Endothelial cell of umbilical vein (primary cell): Measurements from ENCODE around the gene CCDC34. TPM values are rescaled to one million over a fixed set of nuclear protein-coding genes. Genes with fewer than 3 reads are reported as not detected.

Experiments used
- BruUV-seq: library from RNA; stranded (reverse); fragments of 400-500 nt; replicated peaks from 2 replicates; lab custom pipeline; 2021; lab: Mats Ljungman, UMichigan
- CTCF ChIA-PET: fragments of 300-600, 350-600 bp; sonication (Branson Sonifier 250); formaldehyde crosslinking; loops from one replicate; lab custom pipeline; 2021; ENCODE audit warnings: antibody characterized with exemption, inconsistent platforms; lab: Charles Lee
- POLR2A ChIA-PET: fragments of 300-600, 350-600 bp; sonication (Branson Sonifier 250); formaldehyde crosslinking; loops from one replicate; lab custom pipeline; 2021; ENCODE audit warnings: antibody characterized with exemption, inconsistent platforms; lab: Charles Lee
- DNase-seq: peaks from one replicate; pipeline ENCODE4 v3.0.0-alpha.2; 2011; ENCODE audit warnings: low read depth, low spot score
- FAIRE-seq: peaks from 2 replicates; lab custom pipeline; 2011; peaks lifted over from hg19 to GRCh38; lab: Jason Lieb, UNC
- H2AFZ ChIP-seq: 2 replicates; pipeline ENCODE4 v1.6.0; 2012; ENCODE audit warnings: low read depth, low read length, control low read depth, inconsistent platforms
- H3K27ac ChIP-seq: 2 replicates; pipeline ENCODE4 v1.5.1; 2011; ENCODE audit warnings: low read depth, mild to moderate bottlenecking, control low read depth, low read length, moderate library complexity; ENCODE audit not compliant: insufficient read depth
- H3K27me3 ChIP-seq, 2 experiments: 2 replicates each; pipeline versions ENCODE4 v1.6.0 to v1.6.1; 2011; ENCODE audit warnings: low read length in 2 of 2, mixed read lengths in 1 of 2; ENCODE audit not compliant: control insufficient read depth in 2 of 2, insufficient read depth in 2 of 2
- H3K36me3 ChIP-seq, 2 experiments: 2 replicates in 1 of 2; 3 replicates in 1 of 2; pipeline ENCODE4 v1.5.1; 2011; ENCODE audit warnings: low read length in 2 of 2, mild to moderate bottlenecking in 1 of 2, moderate library complexity in 1 of 2; ENCODE audit not compliant: control insufficient read depth in 2 of 2, insufficient read depth in 2 of 2; ENCODE audit errors: extremely low read depth in 1 of 2
- H3K4me1 ChIP-seq: 3 replicates; pipeline ENCODE4 v1.5.1; 2011; ENCODE audit warnings: mild to moderate bottlenecking, low read length; ENCODE audit not compliant: control insufficient read depth, insufficient read depth; ENCODE audit errors: extremely low read depth
- H3K4me2 ChIP-seq: 2 replicates; pipeline ENCODE4 v1.6.1; 2011; ENCODE audit warnings: low read length, control low read depth, mixed read lengths; ENCODE audit not compliant: insufficient read depth
- H3K4me3 ChIP-seq, 3 experiments: fragments of 200-600 bp in 1 of 3; sonication (generic), shearing (Covaris generic) in 1 of 3; replicated peaks in 1 of 3; 2 replicates each; pipeline ENCODE4 v1.5.1; 2011 to 2016; ENCODE audit warnings: control low read depth in 3 of 3, low read length in 3 of 3, mild to moderate bottlenecking in 2 of 3, inconsistent platforms in 1 of 3, low read depth in 1 of 3, moderate library complexity in 1 of 3; ENCODE audit not compliant: insufficient read depth in 1 of 3
- H3K79me2 ChIP-seq: 2 replicates; pipeline ENCODE4 v1.6.0; 2012; ENCODE audit warnings: low read length, inconsistent platforms; ENCODE audit not compliant: control insufficient read depth, insufficient read depth
- H3K9ac ChIP-seq: replicated peaks from 2 replicates; pipeline ENCODE3; 2011; ENCODE audit warnings: low read length, control low read depth; ENCODE audit not compliant: insufficient read depth; ENCODE audit errors: extremely low read depth
- H3K9me1 ChIP-seq: replicated peaks from 3 replicates; pipeline ENCODE4 v1.6.0; 2011; ENCODE audit warnings: mild to moderate bottlenecking, low read length; ENCODE audit not compliant: control insufficient read depth, insufficient read depth; ENCODE audit errors: extremely low read depth
- H3K9me3 ChIP-seq: replicated peaks from 2 replicates; pipeline ENCODE4 v1.5.1; 2012; ENCODE audit warnings: low read length, inconsistent platforms; ENCODE audit not compliant: control insufficient read depth, insufficient read depth
- H4K20me1 ChIP-seq: replicated peaks from 2 replicates; pipeline ENCODE3; 2011; ENCODE audit warnings: mild to moderate bottlenecking, low read length; ENCODE audit not compliant: control insufficient read depth, insufficient read depth; ENCODE audit errors: extremely low read depth
- EZH2 ChIP-seq: IDR thresholded peaks from 2 replicates; pipeline ENCODE4 v1.6.1; 2012; ENCODE audit warnings: borderline replicate concordance, low read depth, mild to moderate bottlenecking, moderate library complexity, low read length, inconsistent platforms; ENCODE audit not compliant: severe bottlenecking
- FOS ChIP-seq: IDR thresholded peaks from 2 replicates; pipeline ENCODE4 v1.6.1; 2011; ENCODE audit warnings: mild to moderate bottlenecking, low read length, moderate library complexity, borderline replicate concordance; ENCODE audit not compliant: insufficient read depth
- GATA2 ChIP-seq: IDR thresholded peaks from 2 replicates; pipeline ENCODE4 v1.7.0; 2011; ENCODE audit warnings: low read depth, mild to moderate bottlenecking, moderate library complexity, mixed read lengths, low read length; ENCODE audit not compliant: insufficient read length, insufficient read depth
- JUN ChIP-seq: IDR thresholded peaks from 2 replicates; pipeline ENCODE4 v1.6.1; 2011; ENCODE audit warnings: borderline replicate concordance, low read depth; ENCODE audit not compliant: insufficient read length, insufficient read depth
- MYC ChIP-seq: IDR thresholded peaks from one replicate; pipeline ENCODE4 v1.6.1; 2011; ENCODE audit warnings: mild to moderate bottlenecking, low read depth, low read length
- POLR2A ChIP-seq: IDR thresholded peaks from 2 replicates; pipeline ENCODE4 v1.6.1; 2012; ENCODE audit warnings: low read depth, mild to moderate bottlenecking, control low read depth, low read length
- POLR2AphosphoS5 ChIP-seq: IDR thresholded peaks from 2 replicates; pipeline ENCODE4 v1.6.1; 2012; ENCODE audit warnings: low read depth, mild to moderate bottlenecking, control low read depth, low read length, moderate library complexity; ENCODE audit not compliant: insufficient read depth
- dilution Hi-C: fragments of 300-500 bp; cut with MboI; formaldehyde crosslinking; loops from one replicate; pipeline ENCODE4 v1.15.0; 2019; ENCODE audit warnings: low sequenced_read_pairs; ENCODE audit not compliant: extremely low pct_ligation_motif_present
- intact Hi-C: fragments of 100-400 bp; cut with micrococcal nuclease; formaldehyde crosslinking; loops from one replicate; pipeline ENCODE4 v1.10.0; 2022
- polyA plus RNA-seq, 4 experiments: library from polyadenylated mRNA; depleted of rRNA in 3 of 4; stranded (reverse) in 3 of 4; unstranded in 1 of 4; fragments of >200 nt; gene quantifications; 2 replicates each; pipeline versions ENCODE4 v1.2.1 to v1.2.3, GENCODE V29; 2011 to 2012; ENCODE audit warnings: missing spikeins in 1 of 4
- total RNA-seq: library from RNA; stranded (reverse); gene quantifications from 2 replicates; pipeline ENCODE4 v1.2.3, GENCODE V29; 2021
- TF ChIP-seq, protein P1 (sequence below): IDR thresholded peaks from 2 replicates; pipeline ENCODE4 v1.6.1; 2011; ENCODE audit not compliant: insufficient read depth, insufficient read length
- TF ChIP-seq, protein P2 (sequence below), 2 donors: IDR thresholded peaks; 1 replicate in 1 of 2; 2 replicates in 1 of 2; pipeline ENCODE4 v1.5.1; 2011; ENCODE audit warnings: low read length in 2 of 2, mild to moderate bottlenecking in 2 of 2, moderate library complexity in 2 of 2, control low read depth in 1 of 2, inconsistent platforms in 1 of 2, low read depth in 1 of 2; ENCODE audit not compliant: insufficient read depth in 1 of 2; ENCODE audit errors: extremely low read depth in 1 of 2

The CCDC34 gene
- total and polyA plus RNA-seq, 2 donors (not counting 3 experiments of a cell fraction or from before 2014, with no cell fraction given) = 2.3 to 11.4 TPM

GRCh38 chr11:27405134-27405533 is 42.1 kb upstream of the CCDC34 start:
- DNase-seq (no peak), FAIRE-seq (no peak)
- Histone ChIP-seq H3K27me3 (no peaks in the 10 kb centered on the region), H2AFZ (no peak overlapping the region), H3K4me1 (no peaks in the 10 kb centered on the region), H3K79me2 (no peaks in the 10 kb centered on the region), H4K20me1 (no peaks in the 10 kb centered on the region), H3K9me3 (no peaks in the 10 kb centered on the region), H3K36me3 (no peaks in the 10 kb centered on the region), H3K4me2 (no peak overlapping the region), H3K27ac (no peak overlapping the region), H3K9ac (no peak overlapping the region), H3K4me3 (no peak overlapping the region), H3K9me1 (no peaks in the 10 kb centered on the region)
- intact Hi-C loops (no loop called here), dilution Hi-C loops (no loop called here)
- BruUV-seq = no TSS peak
- ChIA-PET CTCF (interaction anchor here (0.7 to 1.1 kb wide), 2 partner anchors 24 to 81 kb away, joined by 3 read pairs; no protein-coding TSS in a partner anchor), POLR2A (no interaction called here)
- TF ChIP-seq POLR2AphosphoS5 (no peak), JUN (no peak), POLR2A (no peak), FOS (no peak)
- TF ChIP-seq, protein P1, sequence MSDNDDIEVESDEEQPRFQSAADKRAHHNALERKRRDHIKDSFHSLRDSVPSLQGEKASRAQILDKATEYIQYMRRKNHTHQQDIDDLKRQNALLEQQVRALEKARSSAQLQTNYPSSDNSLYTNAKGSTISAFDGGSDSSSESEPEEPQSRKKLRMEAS = no peak

DNA sequence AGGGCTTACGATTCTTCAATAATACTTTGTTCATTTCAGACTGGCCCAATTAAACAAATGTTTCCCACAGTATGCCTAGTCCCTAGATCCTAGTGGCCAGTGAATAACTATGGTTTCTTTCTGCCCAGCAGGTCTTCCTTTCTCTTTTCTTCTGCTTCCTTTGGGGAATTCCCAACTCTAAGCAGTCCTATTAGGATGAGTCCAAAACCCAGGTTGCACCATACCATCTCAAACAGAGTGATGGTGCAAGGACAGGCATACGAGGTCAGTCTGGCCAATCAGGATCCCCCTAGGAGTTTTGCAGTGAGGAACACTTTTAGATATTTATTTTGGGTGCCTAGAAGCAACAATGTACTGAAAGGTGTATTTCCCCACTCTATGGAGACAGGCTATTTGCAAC is 41.4 kb upstream of the CCDC34 start:
- no TSS peak for BruUV-seq
- no peaks in the 10 kb centered on the region for H3K9me3 ChIP-seq
- H3K79me2 ChIP-seq = no peaks in the 10 kb centered on the region
- DNase-seq = no peak
- no peak for TF ChIP-seq POLR2A
- no peak for TF ChIP-seq EZH2
- TF ChIP-seq, protein P2, sequence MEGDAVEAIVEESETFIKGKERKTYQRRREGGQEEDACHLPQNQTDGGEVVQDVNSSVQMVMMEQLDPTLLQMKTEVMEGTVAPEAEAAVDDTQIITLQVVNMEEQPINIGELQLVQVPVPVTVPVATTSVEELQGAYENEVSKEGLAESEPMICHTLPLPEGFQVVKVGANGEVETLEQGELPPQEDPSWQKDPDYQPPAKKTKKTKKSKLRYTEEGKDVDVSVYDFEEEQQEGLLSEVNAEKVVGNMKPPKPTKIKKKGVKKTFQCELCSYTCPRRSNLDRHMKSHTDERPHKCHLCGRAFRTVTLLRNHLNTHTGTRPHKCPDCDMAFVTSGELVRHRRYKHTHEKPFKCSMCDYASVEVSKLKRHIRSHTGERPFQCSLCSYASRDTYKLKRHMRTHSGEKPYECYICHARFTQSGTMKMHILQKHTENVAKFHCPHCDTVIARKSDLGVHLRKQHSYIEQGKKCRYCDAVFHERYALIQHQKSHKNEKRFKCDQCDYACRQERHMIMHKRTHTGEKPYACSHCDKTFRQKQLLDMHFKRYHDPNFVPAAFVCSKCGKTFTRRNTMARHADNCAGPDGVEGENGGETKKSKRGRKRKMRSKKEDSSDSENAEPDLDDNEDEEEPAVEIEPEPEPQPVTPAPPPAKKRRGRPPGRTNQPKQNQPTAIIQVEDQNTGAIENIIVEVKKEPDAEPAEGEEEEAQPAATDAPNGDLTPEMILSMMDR (IDR thresholded peaks at IDR 0.05; ENCODE audit: extremely low read depth in 1 of 2, insufficient read depth in 1 of 2, low read depth in 1 of 2, low read length in 2 of 2) = no peak
- TF ChIP-seq, protein P1 = no peak
- TF ChIP-seq JUN = no peak
- no peak for TF ChIP-seq GATA2
- no peak for TF ChIP-seq FOS
- no peak for TF ChIP-seq MYC
- no peaks in the 10 kb centered on the region for H3K27me3 ChIP-seq
- intact Hi-C loops = no loop called here
- H3K36me3 ChIP-seq = no peaks in the 10 kb centered on the region
- no peaks in the 10 kb centered on the region for H4K20me1 ChIP-seq
- dilution Hi-C loops = no loop called here
- H2AFZ ChIP-seq = no peak overlapping the region
- H3K27ac ChIP-seq = no peak overlapping the region
- no peak overlapping the region for H3K4me3 ChIP-seq
- no peak for FAIRE-seq
- CTCF ChIA-PET = interaction anchor here (0.7 kb wide), 1 partner anchor 23 kb away, joined by 3 read pairs; no protein-coding TSS in a partner anchor
- H3K4me1 ChIP-seq = no peaks in the 10 kb centered on the region
- POLR2A ChIA-PET = no interaction called here
- no peak overlapping the region for H3K4me2 ChIP-seq
- no peaks in the 10 kb centered on the region for H3K9me1 ChIP-seq
- no peak overlapping the region for H3K9ac ChIP-seq
